HCT116 (cell line): ENCODE results near the gene AAR2. TPM values are rescaled to one million over a fixed set of nuclear protein-coding genes. Genes with fewer than 3 reads are reported as not detected.

ENCODE experiments used
- ATAC-seq: fragments of 200-7000 bp; cut with Tn5 transposase; 2 replicates; pipeline ENCODE4 v1.9.1; 2020; ENCODE audit warnings: mild to moderate bottlenecking, moderate library complexity
- BruUV-seq: library from RNA; stranded (reverse); fragments of 400-500 nt; replicated peaks from 2 replicates; lab custom pipeline; 2021; lab: Mats Ljungman, UMichigan
- CTCF ChIA-PET: fragments of 300-600 bp; sonication (Branson Sonifier 250); formaldehyde crosslinking; loops from one replicate; lab custom pipeline; 2021; ENCODE audit warnings: antibody characterized with exemption; lab: Charles Lee
- POLR2A ChIA-PET: fragments of 300-600, 350-600 bp; sonication (Branson Sonifier 250); formaldehyde crosslinking; loops from one replicate; lab custom pipeline; 2021; ENCODE audit warnings: antibody characterized with exemption; lab: Charles Lee
- RAD21 ChIA-PET, 2 experiments: fragments of 300-600 bp; sonication (Branson Sonifier 250); formaldehyde crosslinking; loops; one replicate each; lab custom pipeline; 2023; ENCODE audit warnings: low total read pairs in 2 of 2; ENCODE audit not compliant: uncharacterized antibody in 2 of 2, unreplicated experiment in 2 of 2, low non-redundant PET in 1 of 2; lab: Charles Lee
- DNase-seq: peaks from one replicate; pipeline ENCODE4 v3.0.0-alpha.2; 2010; ENCODE audit warnings: low read depth, low spot score
- H2AFZ ChIP-seq: fragments of 200-600 bp; shearing (Covaris generic), sonication (generic); 2 replicates; pipeline ENCODE4 v1.6.1; 2017; ENCODE audit warnings: low read depth, mixed run types, mixed read lengths, antibody characterized with exemption, low read length; ENCODE audit not compliant: poor library complexity, severe bottlenecking
- H3K27ac ChIP-seq: 2 replicates; pipeline ENCODE4 v1.5.1; 2012; ENCODE audit warnings: low read depth, low read length
- H3K27me3 ChIP-seq: fragments of 200-600 bp; sonication (generic); 2 replicates; pipeline ENCODE4 v1.6.1; 2016; ENCODE audit warnings: mixed run types, low read length, mixed read lengths; ENCODE audit not compliant: insufficient read depth
- H3K36me3 ChIP-seq, 2 experiments: fragments of 200-500 bp in 1 of 2; fragments of 200-600 bp in 1 of 2; sonication (Bioruptor generic) in 1 of 2; sonication (generic) in 1 of 2; 2 replicates each; pipeline versions ENCODE4 v1.5.1 to v1.6.1; 2014 to 2016; ENCODE audit warnings: low read length in 2 of 2, inconsistent platforms in 1 of 2, mixed read lengths in 1 of 2, mixed run types in 1 of 2; ENCODE audit not compliant: insufficient read depth in 2 of 2, control insufficient read depth in 1 of 2
- H3K4me1 ChIP-seq, 2 experiments: fragments of 200-600 bp in 1 of 2; sonication (generic) in 1 of 2; 2 replicates each; pipeline versions ENCODE4 v1.5.1 to v1.6.1; 2012 to 2017; ENCODE audit warnings: low read length in 2 of 2, inconsistent platforms in 1 of 2, mild to moderate bottlenecking in 1 of 2, mixed read lengths in 1 of 2, mixed run types in 1 of 2, moderate library complexity in 1 of 2; ENCODE audit not compliant: insufficient read depth in 2 of 2, control insufficient read depth in 1 of 2
- H3K4me2 ChIP-seq: fragments of 200-600 bp; sonication (generic); 2 replicates; pipeline ENCODE4 v1.6.1; 2017; ENCODE audit warnings: mixed run types, low read length, mixed read lengths
- H3K4me3 ChIP-seq, 2 experiments: fragments of 200-600 bp in 1 of 2; sonication (generic) in 1 of 2; replicated peaks in 1 of 2; 2 replicates each; pipeline ENCODE4 v1.5.1; 2011 to 2016; ENCODE audit warnings: low read length in 2 of 2, control low read depth in 1 of 2, low read depth in 1 of 2, mild to moderate bottlenecking in 1 of 2, mixed read lengths in 1 of 2, mixed run types in 1 of 2
- H3K79me2 ChIP-seq: fragments of 200-600 bp; sonication (generic); 2 replicates; pipeline ENCODE4 v1.6.1; 2017; ENCODE audit warnings: mild to moderate bottlenecking, mixed run types, low read length, moderate library complexity, mixed read lengths; ENCODE audit not compliant: insufficient read depth
- H3K9ac ChIP-seq: fragments of 200-600 bp; sonication (generic); 2 replicates; pipeline ENCODE4 v1.6.1; 2016; ENCODE audit warnings: low read length, mixed read lengths
- H3K9me2 ChIP-seq: fragments of 200-600 bp; sonication (generic), shearing (Covaris generic); 2 replicates; pipeline ENCODE4 v1.6.1; 2017; ENCODE audit warnings: mixed run types, mild to moderate bottlenecking, moderate library complexity; ENCODE audit not compliant: insufficient read depth
- H3K9me3 ChIP-seq, 2 experiments: fragments of 200-500 bp in 1 of 2; fragments of 200-600 bp in 1 of 2; sonication (Bioruptor generic) in 1 of 2; sonication (generic) in 1 of 2; 2 replicates each; pipeline ENCODE4 v1.6.1; 2014 to 2017; ENCODE audit warnings: low read length in 2 of 2, mixed read lengths in 2 of 2, inconsistent platforms in 1 of 2, low read depth in 1 of 2, mild to moderate bottlenecking in 1 of 2, mixed run types in 1 of 2, moderate library complexity in 1 of 2; ENCODE audit not compliant: control insufficient read depth in 1 of 2, insufficient read depth in 1 of 2
- H4K20me1 ChIP-seq: fragments of 200-600 bp; sonication (generic), shearing (Covaris generic); 2 replicates; pipeline ENCODE4 v1.6.1; 2017; ENCODE audit warnings: mixed run types, mild to moderate bottlenecking, moderate library complexity; ENCODE audit not compliant: insufficient read depth
- CTCF ChIP-seq, 3 experiments: fragments of 200-600 bp in 1 of 3; sonication (generic) in 1 of 3; IDR thresholded peaks in 2 of 3; conservative IDR thresholded peaks in 1 of 3; 2 replicates each; pipeline ENCODE4 v1.5.1; 2012 to 2017; ENCODE audit warnings: low read depth in 2 of 3, low read length in 2 of 3, antibody characterized with exemption in 1 of 3, borderline replicate concordance in 1 of 3, control low read depth in 1 of 3, mild to moderate bottlenecking in 1 of 3, mixed read lengths in 1 of 3, mixed run types in 1 of 3, moderate library complexity in 1 of 3; ENCODE audit not compliant: insufficient read depth in 1 of 3
- EZH2 ChIP-seq: fragments of 200-600 bp; sonication (generic); IDR thresholded peaks from 2 replicates; pipeline ENCODE4 v1.6.1; 2017; ENCODE audit warnings: antibody characterized with exemption, mixed run types
- JUND ChIP-seq: IDR thresholded peaks from 2 replicates; pipeline ENCODE4 v1.6.1; 2012
- MAX ChIP-seq: IDR thresholded peaks from 2 replicates; pipeline ENCODE4 v1.6.1; 2012
- RAD21 ChIP-seq: IDR thresholded peaks from 2 replicates; pipeline ENCODE4 v1.6.1; 2012; ENCODE audit warnings: low read depth, mild to moderate bottlenecking
- SIN3A ChIP-seq: IDR thresholded peaks from 2 replicates; pipeline ENCODE4 v1.6.1; 2012; ENCODE audit warnings: low read depth
- SP1 ChIP-seq: IDR thresholded peaks from 2 replicates; pipeline ENCODE4 v1.6.1; 2012; ENCODE audit warnings: low read depth
- TCF7L2 ChIP-seq: IDR thresholded peaks from 2 replicates; pipeline ENCODE4 v1.7.0; 2011; ENCODE audit warnings: borderline replicate concordance, inconsistent platforms; ENCODE audit not compliant: insufficient read depth, insufficient read length; ENCODE audit errors: extremely low read depth
- YY1 ChIP-seq: IDR thresholded peaks from 2 replicates; pipeline ENCODE4 v1.6.1; 2011; ENCODE audit warnings: low read length, low read depth, moderate library complexity, mild to moderate bottlenecking; ENCODE audit not compliant: insufficient replicate concordance; ENCODE audit errors: extremely low read depth
- intact Hi-C: fragments of 100-400 bp; cut with micrococcal nuclease; formaldehyde crosslinking; loops from 2 replicates; pipeline ENCODE4 v1.10.0; 2022
- total RNA-seq: library from RNA; stranded (reverse); gene quantifications from one replicate; pipeline ENCODE4 v1.2.1, GENCODE V29; 2021; ENCODE audit not compliant: unreplicated experiment
- TF ChIP-seq, protein P1 (sequence below): IDR thresholded peaks from 2 replicates; pipeline ENCODE4 v1.6.1; 2012
- TF ChIP-seq, protein P2 (sequence below): IDR thresholded peaks from 2 replicates; pipeline ENCODE4 v1.6.1; 2011; ENCODE audit warnings: mild to moderate bottlenecking, low read length, moderate library complexity; ENCODE audit not compliant: insufficient replicate concordance; ENCODE audit errors: extremely low read depth

The AAR2 gene
- total RNA-seq, 1 experiment from 2014 or later: 23.3 TPM

DNA sequence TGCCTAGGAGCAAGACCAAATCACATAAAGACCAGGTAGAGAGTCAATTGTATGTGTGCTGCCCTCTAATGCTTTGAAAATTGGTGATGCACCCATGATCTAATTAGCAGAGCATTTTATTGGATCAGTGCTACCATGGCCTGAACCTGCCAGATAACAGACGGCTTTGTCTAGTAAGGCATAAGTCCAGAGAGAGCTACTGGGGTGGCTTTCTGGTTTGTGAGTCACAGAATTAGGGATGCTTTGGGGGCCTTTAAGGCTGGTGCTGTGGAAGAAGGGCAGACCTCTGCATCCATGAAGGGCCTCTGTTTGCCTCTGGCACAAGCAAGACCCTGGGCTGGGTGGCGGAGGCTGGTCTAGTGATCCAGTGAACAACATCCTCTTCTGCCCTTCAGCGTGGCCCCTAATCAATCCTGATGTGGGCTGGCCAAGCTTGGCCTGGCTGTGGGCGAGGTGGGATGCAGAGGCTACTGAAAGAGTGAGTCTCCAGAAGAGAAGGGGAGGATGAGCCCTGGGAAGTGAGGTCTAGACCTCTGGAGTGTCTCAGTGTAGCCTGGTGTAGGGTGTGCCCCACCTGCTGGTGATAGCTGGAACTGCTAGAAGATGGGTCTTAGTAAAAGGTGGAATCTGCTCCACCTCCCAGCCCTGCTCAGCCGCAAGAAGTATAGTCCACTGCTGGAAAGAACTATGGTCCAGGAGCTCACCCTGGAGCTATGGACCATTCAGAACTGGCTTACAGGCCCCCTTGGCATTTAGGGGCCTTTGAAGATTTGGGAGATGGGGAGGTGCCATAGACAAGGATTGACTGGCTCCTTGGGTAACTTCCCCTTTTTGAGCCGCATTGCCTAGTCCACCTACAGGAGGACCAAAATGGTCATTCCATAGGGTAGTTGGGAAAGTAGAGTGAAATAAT, 36.7 kb upstream of the AAR2 start:
- H3K4me3 ChIP-seq: no peak overlapping the region
- POLR2A ChIA-PET: no interaction called here
- intact Hi-C loops: loop anchor here (1.0 kb wide), 2 partner anchors 43 to 204 kb away; no protein-coding TSS in a partner anchor
- ATAC-seq (peak; percentile 91), DNase-seq (peak; percentile 45)
- H3K4me2 ChIP-seq: no peak overlapping the region
- no peaks in the 10 kb centered on the region for H3K79me2 ChIP-seq
- no peak overlapping the region for H3K9ac ChIP-seq
- no peaks in the 10 kb centered on the region for H3K36me3 ChIP-seq
- no peaks in the 10 kb centered on the region for H3K9me2 ChIP-seq
- H4K20me1 ChIP-seq: no peaks in the 10 kb centered on the region
- no peaks in the 10 kb centered on the region for H3K9me3 ChIP-seq
- RAD21 ChIA-PET: interaction anchor here in 1 of 2 experiments (0.6 to 2.0 kb wide), 4 partner anchors 42 to 358 kb away, joined by 3 to 10 read pairs (median 6); no protein-coding TSS in a partner anchor
- CTCF ChIA-PET: interaction anchor here (0.5 to 1.9 kb wide), 14 partner anchors 12 to 728 kb away, joined by 3 to 27 read pairs (median 4); no protein-coding TSS in a partner anchor
- no peaks in the 10 kb centered on the region for H3K27me3 ChIP-seq
- BruUV-seq: no TSS peak
- no peak overlapping the region for H3K27ac ChIP-seq
- TF ChIP-seq CTCF (IDR thresholded peaks at IDR 0.05 in 2 of 3, conservative IDR thresholded peaks at IDR 0.05 in 1 of 3; ENCODE audit: borderline replicate concordance in 1 of 3, insufficient read depth in 1 of 3, low read depth in 2 of 3, low read length in 2 of 3) (peak; percentile 83 to 91 (median 88)), TCF7L2 (no peak), RAD21 (peak; percentile 89)
- TF ChIP-seq, all 23 proteins: peak for 2
- Histone ChIP-seq H3K4me1 (no peaks in the 10 kb centered on the region), H2AFZ (no peak overlapping the region)

DNA sequence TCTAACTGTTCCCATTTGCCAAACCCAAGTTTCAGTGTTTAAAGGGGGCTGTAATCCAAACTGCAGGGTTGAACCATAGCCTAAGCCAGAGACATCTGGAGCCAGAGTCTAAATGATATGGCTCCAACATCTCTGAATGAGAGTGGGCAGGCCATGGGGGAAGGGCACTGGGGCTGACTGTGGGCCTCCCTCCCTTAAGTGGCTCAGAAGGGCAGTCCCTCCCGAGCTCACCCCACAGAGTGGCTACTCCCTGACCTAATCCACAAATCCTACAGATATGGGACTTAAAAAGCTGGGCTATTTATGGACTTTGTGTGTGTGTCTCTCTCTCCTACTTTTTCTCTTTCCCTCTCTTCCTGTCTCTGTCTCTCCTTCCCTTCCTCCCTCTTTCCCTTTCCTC, 35.8 kb upstream of the AAR2 start:
- Histone ChIP-seq H3K36me3 (no peaks in the 10 kb centered on the region), H3K27me3 (no peaks in the 10 kb centered on the region), H2AFZ (no peak overlapping the region), H3K4me2 (no peak overlapping the region), H3K9me3 (no peaks in the 10 kb centered on the region), H3K4me1 (no peaks in the 10 kb centered on the region), H4K20me1 (no peaks in the 10 kb centered on the region), H3K9me2 (no peaks in the 10 kb centered on the region), H3K79me2 (no peaks in the 10 kb centered on the region), H3K9ac (no peak overlapping the region), H3K27ac (no peak overlapping the region), H3K4me3 (no peak overlapping the region)
- intact Hi-C loops: no loop called here
- BruUV-seq: no TSS peak
- POLR2A ChIA-PET: no interaction called here
- ATAC-seq (no peak), DNase-seq (no peak)
- CTCF ChIA-PET: interaction anchor here (0.6 to 1.9 kb wide), 5 partner anchors 12 to 293 kb away, joined by 3 to 27 read pairs (median 5); no protein-coding TSS in a partner anchor
- RAD21 ChIA-PET: interaction anchor here in 1 of 2 experiments (2.0 kb wide), 1 partner anchor 43 kb away, joined by 10 read pairs; no protein-coding TSS in a partner anchor
- TF ChIP-seq MAX (no peak), EZH2 (no peak), SIN3A (no peak), JUND (no peak), YY1 (no peak), SP1 (no peak), RAD21 (no peak)
- TF ChIP-seq, protein P1, sequence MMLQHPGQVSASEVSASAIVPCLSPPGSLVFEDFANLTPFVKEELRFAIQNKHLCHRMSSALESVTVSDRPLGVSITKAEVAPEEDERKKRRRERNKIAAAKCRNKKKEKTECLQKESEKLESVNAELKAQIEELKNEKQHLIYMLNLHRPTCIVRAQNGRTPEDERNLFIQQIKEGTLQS: no peak
- TF ChIP-seq, protein P2, sequence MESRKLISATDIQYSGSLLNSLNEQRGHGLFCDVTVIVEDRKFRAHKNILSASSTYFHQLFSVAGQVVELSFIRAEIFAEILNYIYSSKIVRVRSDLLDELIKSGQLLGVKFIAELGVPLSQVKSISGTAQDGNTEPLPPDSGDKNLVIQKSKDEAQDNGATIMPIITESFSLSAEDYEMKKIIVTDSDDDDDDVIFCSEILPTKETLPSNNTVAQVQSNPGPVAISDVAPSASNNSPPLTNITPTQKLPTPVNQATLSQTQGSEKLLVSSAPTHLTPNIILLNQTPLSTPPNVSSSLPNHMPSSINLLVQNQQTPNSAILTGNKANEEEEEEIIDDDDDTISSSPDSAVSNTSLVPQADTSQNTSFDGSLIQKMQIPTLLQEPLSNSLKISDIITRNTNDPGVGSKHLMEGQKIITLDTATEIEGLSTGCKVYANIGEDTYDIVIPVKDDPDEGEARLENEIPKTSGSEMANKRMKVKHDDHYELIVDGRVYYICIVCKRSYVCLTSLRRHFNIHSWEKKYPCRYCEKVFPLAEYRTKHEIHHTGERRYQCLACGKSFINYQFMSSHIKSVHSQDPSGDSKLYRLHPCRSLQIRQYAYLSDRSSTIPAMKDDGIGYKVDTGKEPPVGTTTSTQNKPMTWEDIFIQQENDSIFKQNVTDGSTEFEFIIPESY: no peak
